ENCODE data around the gene CCDC6. TPM values are rescaled to one million over a fixed set of nuclear protein-coding genes. Genes with fewer than 3 reads are reported as not detected.

Gene CCDC6
- total RNA-seq, 1 experiment from 2014 or later: 91.9 TPM

DNA sequence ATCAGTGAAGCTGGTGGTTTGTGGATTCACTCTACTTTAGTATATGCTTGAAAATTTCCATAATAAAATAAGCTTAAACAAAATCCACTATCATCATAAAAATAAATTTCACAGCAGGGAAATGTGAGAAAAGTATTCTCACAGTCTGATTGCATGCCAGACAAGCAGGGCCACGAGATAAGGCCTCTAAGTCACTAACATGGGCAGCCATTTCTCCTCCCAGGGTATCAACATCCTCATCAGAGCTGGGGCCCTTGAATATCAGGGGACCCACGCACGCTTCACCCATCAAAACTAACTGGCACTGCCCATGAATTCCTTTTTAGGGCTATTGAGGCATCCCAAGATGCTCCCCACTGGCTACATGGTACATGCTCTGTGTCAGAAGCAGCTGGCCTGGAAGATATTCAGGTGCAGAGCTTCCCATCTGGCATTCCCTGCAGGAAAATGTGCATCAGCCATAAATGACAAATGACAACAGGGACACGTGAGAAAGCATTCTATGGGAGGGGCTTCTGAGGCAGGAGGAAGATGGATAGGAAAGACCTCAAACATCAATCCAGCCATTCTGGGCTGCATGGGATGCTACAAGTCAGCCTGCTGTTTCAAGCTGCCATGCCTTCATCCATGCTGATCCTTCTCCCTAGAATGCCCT, 17.4 kb downstream of the CCDC6 start:
- Histone ChIP-seq H3K27me3 (ENCODE audit: insufficient read depth, low read depth) (no peaks in the 10 kb centered on the region), H4K20me1 (ENCODE audit: insufficient read depth) (peaks cover 77% of the 10 kb centered on the region), H3K4me1 (replicated peaks; ENCODE audit: insufficient read depth) (peaks cover 3% of the 10 kb centered on the region), H3F3A (ENCODE audit: insufficient read depth, low read depth) (no peaks in the 10 kb centered on the region; the same call in 1 of the 2 replicates), H3K4me3 (no peak overlapping the region), H2AFZ (no peak overlapping the region), H3K79me2 (ENCODE audit: low read depth) (peaks cover 97% of the 10 kb centered on the region), H3K36me3 (ENCODE audit: low read depth) (peaks cover 9% of the 10 kb centered on the region; the same call in 1 of the 2 replicates), H3K4me2 (no peak overlapping the region), H3K9me2 (ENCODE audit: insufficient read depth) (no peaks in the 10 kb centered on the region), H3K9me3 (ENCODE audit: insufficient read depth, low read depth) (no peaks in the 10 kb centered on the region), H3K27ac (no peak overlapping the region)
- intact Hi-C loops (cut with micrococcal nuclease; ENCODE audit: unreplicated experiment): no loop called here
- DNase-seq: no peak
- ChIA-PET CTCF (no interaction called here), POLR2A (ENCODE audit: unreplicated experiment) (no interaction called here)
- no TSS peak for BruUV-seq (replicated peaks)
- TF ChIP-seq EZH2 (IDR thresholded peaks at IDR 0.05; ENCODE audit: low read depth) (no peak), CTCF (conservative IDR thresholded peaks at IDR 0.05) (no peak)

DNA sequence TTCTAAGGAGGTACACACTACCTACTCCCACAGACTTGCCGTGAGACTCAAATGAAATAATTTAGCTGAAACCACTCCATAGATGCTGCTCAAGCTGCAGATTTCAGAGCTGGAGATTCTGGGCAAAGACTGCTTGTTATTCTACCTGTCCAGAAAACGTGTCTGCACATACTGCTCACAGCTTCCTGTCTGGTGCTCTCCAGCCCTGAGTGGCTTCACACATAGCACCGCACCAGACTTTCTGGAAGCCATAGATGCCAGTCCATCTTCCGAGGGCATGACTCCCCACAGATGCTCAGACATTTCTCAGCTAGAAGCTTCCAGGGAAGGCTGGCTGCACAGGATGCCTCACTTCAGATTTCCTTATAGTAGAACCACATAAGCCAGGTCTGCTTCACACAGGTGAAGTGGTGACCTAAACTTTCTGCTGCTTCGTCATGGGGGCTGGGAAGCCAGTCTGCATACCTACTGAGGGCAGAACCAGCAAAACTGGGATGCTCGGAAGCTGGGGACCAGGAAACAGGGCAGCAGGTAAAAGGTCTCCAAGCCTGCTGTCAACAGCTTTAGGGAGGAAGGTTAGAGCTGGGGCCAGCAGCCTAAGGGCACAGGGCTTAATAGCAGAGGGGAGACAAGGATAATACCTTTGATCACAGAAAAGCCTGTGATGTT, 18.2 kb downstream of the CCDC6 start:
- H3K36me3 ChIP-seq (ENCODE audit: low read depth): peaks cover 9% of the 10 kb centered on the region; the same call in 1 of the 2 replicates
- no peaks in the 10 kb centered on the region for H3K9me2 ChIP-seq (ENCODE audit: insufficient read depth)
- H3K4me1 ChIP-seq (replicated peaks; ENCODE audit: insufficient read depth): no peaks in the 10 kb centered on the region; the same call in 1 of the 2 replicates
- no peak overlapping the region for H3K27ac ChIP-seq
- POLR2A ChIA-PET (ENCODE audit: unreplicated experiment): no interaction called here
- peaks cover 97% of the 10 kb centered on the region for H3K79me2 ChIP-seq (ENCODE audit: low read depth)
- H3K27me3 ChIP-seq (ENCODE audit: insufficient read depth, low read depth): no peaks in the 10 kb centered on the region
- intact Hi-C loops (cut with micrococcal nuclease; ENCODE audit: unreplicated experiment): no loop called here
- no peaks in the 10 kb centered on the region for H3F3A ChIP-seq (ENCODE audit: insufficient read depth, low read depth)
- BruUV-seq (replicated peaks): no TSS peak
- no peak overlapping the region for H2AFZ ChIP-seq
- no peak overlapping the region for H3K4me2 ChIP-seq
- peak in 1 of 2 experiments; percentile 43 for DNase-seq
- no peaks in the 10 kb centered on the region for H3K9me3 ChIP-seq (ENCODE audit: insufficient read depth, low read depth)
- CTCF ChIA-PET: no interaction called here
- TF ChIP-seq EZH2 (IDR thresholded peaks at IDR 0.05; ENCODE audit: low read depth) (no peak), CTCF (conservative IDR thresholded peaks at IDR 0.05) (no peak)
- no peak overlapping the region for H3K4me3 ChIP-seq
- H4K20me1 ChIP-seq (ENCODE audit: insufficient read depth): peaks cover 73% of the 10 kb centered on the region

GRCh38 chr10:59887006-59887405, 19.4 kb downstream of the CCDC6 start:
- Histone ChIP-seq H3K27ac (no peak overlapping the region), H3K9me3 (ENCODE audit: insufficient read depth, low read depth) (no peaks in the 10 kb centered on the region), H3K4me2 (no peak overlapping the region), H4K20me1 (ENCODE audit: insufficient read depth) (peaks cover 63% of the 10 kb centered on the region), H3K79me2 (ENCODE audit: low read depth) (peaks cover 92% of the 10 kb centered on the region), H3F3A (ENCODE audit: insufficient read depth, low read depth) (no peaks in the 10 kb centered on the region), H2AFZ (no peak overlapping the region), H3K36me3 (ENCODE audit: low read depth) (peaks cover 9% of the 10 kb centered on the region; the same call in 1 of the 2 replicates), H3K4me3 (no peak overlapping the region), H3K4me1 (replicated peaks; ENCODE audit: insufficient read depth) (no peaks in the 10 kb centered on the region; the same call in 1 of the 2 replicates), H3K27me3 (ENCODE audit: insufficient read depth, low read depth) (no peaks in the 10 kb centered on the region), H3K9me2 (ENCODE audit: insufficient read depth) (no peaks in the 10 kb centered on the region)
- CTCF ChIA-PET: no interaction called here
- POLR2A ChIA-PET (ENCODE audit: unreplicated experiment): no interaction called here
- BruUV-seq (replicated peaks): no TSS peak
- intact Hi-C loops (cut with micrococcal nuclease; ENCODE audit: unreplicated experiment): no loop called here
- no peak for DNase-seq
- no peak for TF ChIP-seq CTCF (conservative IDR thresholded peaks at IDR 0.05)
